Natural killer cell (primary cell): ENCODE results near the gene SAGE1. TPM values are rescaled to one million over a fixed set of nuclear protein-coding genes. Genes with fewer than 3 reads are reported as not detected.
"Not testable (repeated sequence)": the region's sequence is repeated elsewhere in the genome, so short reads cannot be mapped to it uniquely, and the experiment has no call there.

Source experiments
- ATAC-seq, 3 donors: fragments of 150-1000 bp in 2 of 3; fragments of 200-7000 bp in 1 of 3; cut with Tn5 transposase; 1 replicate in 1 of 3; 2 replicates in 2 of 3; pipeline ENCODE4 v1.10.0; 2021; ENCODE audit warnings: mild to moderate bottlenecking in 2 of 3, moderate library complexity in 2 of 3
- DNase-seq, 2 donors: peaks; one replicate each; pipeline versions ENCODE4 v3.0.0 to v3.0.0-alpha.2; 2013 to 2021; ENCODE audit warnings: mixed read lengths in 1 of 2
- H3K27ac ChIP-seq: one replicate; pipeline ENCODE4 v1.5.1; 2013; ENCODE audit warnings: mild to moderate bottlenecking, low read length
- H3K27me3 ChIP-seq: one replicate; pipeline ENCODE4 v1.6.1; 2013; ENCODE audit warnings: low read length; ENCODE audit not compliant: control insufficient read depth, insufficient read depth
- H3K36me3 ChIP-seq: one replicate; pipeline ENCODE4 v1.6.1; 2013; ENCODE audit warnings: low read length; ENCODE audit not compliant: control insufficient read depth, insufficient read depth
- H3K4me1 ChIP-seq: one replicate; pipeline ENCODE4 v1.6.1; 2013; ENCODE audit warnings: low read length; ENCODE audit not compliant: control insufficient read depth, insufficient read depth
- H3K4me3 ChIP-seq: one replicate; pipeline ENCODE4 v1.5.1; 2013; ENCODE audit warnings: low read length
- H3K9me3 ChIP-seq: one replicate; pipeline ENCODE4 v1.6.1; 2013; ENCODE audit warnings: low read length; ENCODE audit not compliant: control insufficient read depth, insufficient read depth
- H3K27ac Mint-ChIP-seq, 2 donors: one replicate each; pipeline ENCODE4 v1.8.0; 2022; ENCODE audit warnings: mild to moderate bottlenecking in 2 of 2, mixed read lengths in 2 of 2, moderate library complexity in 1 of 2
- H3K27me3 Mint-ChIP-seq, 2 donors: one replicate each; pipeline ENCODE4 v1.8.0; 2022; ENCODE audit warnings: low read depth in 2 of 2, mixed read lengths in 2 of 2
- H3K36me3 Mint-ChIP-seq: one replicate; pipeline ENCODE4 v1.8.0; 2022; ENCODE audit warnings: mixed read lengths
- H3K4me1 Mint-ChIP-seq, 2 donors: one replicate each; pipeline ENCODE4 v1.8.0; 2022; ENCODE audit warnings: mixed read lengths in 2 of 2
- H3K4me3 Mint-ChIP-seq: one replicate; pipeline ENCODE4 v1.8.0; 2022; ENCODE audit warnings: mild to moderate bottlenecking, moderate library complexity, mixed read lengths
- H3K9me3 Mint-ChIP-seq, 2 donors: one replicate each; pipeline ENCODE4 v1.8.0; 2022; ENCODE audit warnings: mixed read lengths in 2 of 2
- WGBS: methylation state at CpG from one replicate; pipeline ENCODE4 v1.1.7; 2013; ENCODE audit warnings: missing lambda C conversion rate; ENCODE audit not compliant: insufficient coverage; 5-methylcytosine and 5-hydroxymethylcytosine counted together
- intact Hi-C: fragments of 100-400 bp; cut with micrococcal nuclease; formaldehyde crosslinking; loops from one replicate; pipeline ENCODE4 v1.14.2; 2022
- total RNA-seq, 4 donors: library from RNA; stranded (reverse); fragments of 120-200 nt in 1 of 4; gene quantifications; one replicate each; pipeline versions ENCODE4 v1.2.3 to v1.2.4, GENCODE V29; 2013 to 2022
- TF ChIP-seq, protein P1 (sequence below): fragments of 200-600 bp; IDR thresholded peaks from one replicate; pipeline ENCODE4 v1.8.0; 2022; ENCODE audit warnings: antibody characterized with exemption

The SAGE1 gene, protein sequence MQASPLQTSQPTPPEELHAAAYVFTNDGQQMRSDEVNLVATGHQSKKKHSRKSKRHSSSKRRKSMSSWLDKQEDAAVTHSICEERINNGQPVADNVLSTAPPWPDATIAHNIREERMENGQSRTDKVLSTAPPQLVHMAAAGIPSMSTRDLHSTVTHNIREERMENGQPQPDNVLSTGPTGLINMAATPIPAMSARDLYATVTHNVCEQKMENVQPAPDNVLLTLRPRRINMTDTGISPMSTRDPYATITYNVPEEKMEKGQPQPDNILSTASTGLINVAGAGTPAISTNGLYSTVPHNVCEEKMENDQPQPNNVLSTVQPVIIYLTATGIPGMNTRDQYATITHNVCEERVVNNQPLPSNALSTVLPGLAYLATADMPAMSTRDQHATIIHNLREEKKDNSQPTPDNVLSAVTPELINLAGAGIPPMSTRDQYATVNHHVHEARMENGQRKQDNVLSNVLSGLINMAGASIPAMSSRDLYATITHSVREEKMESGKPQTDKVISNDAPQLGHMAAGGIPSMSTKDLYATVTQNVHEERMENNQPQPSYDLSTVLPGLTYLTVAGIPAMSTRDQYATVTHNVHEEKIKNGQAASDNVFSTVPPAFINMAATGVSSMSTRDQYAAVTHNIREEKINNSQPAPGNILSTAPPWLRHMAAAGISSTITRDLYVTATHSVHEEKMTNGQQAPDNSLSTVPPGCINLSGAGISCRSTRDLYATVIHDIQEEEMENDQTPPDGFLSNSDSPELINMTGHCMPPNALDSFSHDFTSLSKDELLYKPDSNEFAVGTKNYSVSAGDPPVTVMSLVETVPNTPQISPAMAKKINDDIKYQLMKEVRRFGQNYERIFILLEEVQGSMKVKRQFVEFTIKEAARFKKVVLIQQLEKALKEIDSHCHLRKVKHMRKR
- total RNA-seq = not detected
- total RNA-seq (2013) = not detected

- no peaks in the 10 kb centered on the region for H3K4me1 Mint-ChIP-seq
- H3K4me1 ChIP-seq = no peaks in the 10 kb centered on the region
- no peaks in the 10 kb centered on the region for H3K27me3 ChIP-seq
- DNase-seq (no peak), ATAC-seq (no peak)
- TF ChIP-seq, protein P1, sequence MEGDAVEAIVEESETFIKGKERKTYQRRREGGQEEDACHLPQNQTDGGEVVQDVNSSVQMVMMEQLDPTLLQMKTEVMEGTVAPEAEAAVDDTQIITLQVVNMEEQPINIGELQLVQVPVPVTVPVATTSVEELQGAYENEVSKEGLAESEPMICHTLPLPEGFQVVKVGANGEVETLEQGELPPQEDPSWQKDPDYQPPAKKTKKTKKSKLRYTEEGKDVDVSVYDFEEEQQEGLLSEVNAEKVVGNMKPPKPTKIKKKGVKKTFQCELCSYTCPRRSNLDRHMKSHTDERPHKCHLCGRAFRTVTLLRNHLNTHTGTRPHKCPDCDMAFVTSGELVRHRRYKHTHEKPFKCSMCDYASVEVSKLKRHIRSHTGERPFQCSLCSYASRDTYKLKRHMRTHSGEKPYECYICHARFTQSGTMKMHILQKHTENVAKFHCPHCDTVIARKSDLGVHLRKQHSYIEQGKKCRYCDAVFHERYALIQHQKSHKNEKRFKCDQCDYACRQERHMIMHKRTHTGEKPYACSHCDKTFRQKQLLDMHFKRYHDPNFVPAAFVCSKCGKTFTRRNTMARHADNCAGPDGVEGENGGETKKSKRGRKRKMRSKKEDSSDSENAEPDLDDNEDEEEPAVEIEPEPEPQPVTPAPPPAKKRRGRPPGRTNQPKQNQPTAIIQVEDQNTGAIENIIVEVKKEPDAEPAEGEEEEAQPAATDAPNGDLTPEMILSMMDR = no peak
- H3K27ac ChIP-seq = no peak within 1 kb of the TSS
- no peaks in the 10 kb centered on the region for H3K36me3 ChIP-seq
- H3K4me3 ChIP-seq = no peak within 1 kb of the TSS
- H3K4me3 Mint-ChIP-seq = no peak within 1 kb of the TSS
- H3K36me3 Mint-ChIP-seq = no peaks in the 10 kb centered on the region
- WGBS = 91% methylated on average over 20 of the region's 22 CpGs
- H3K27me3 Mint-ChIP-seq = peaks cover 2 to 18% of the 10 kb centered on the region in 2 donors
- H3K27ac Mint-ChIP-seq = no peak within 1 kb of the TSS
- no peaks in the 10 kb centered on the region for H3K9me3 Mint-ChIP-seq
- no peaks in the 10 kb centered on the region for H3K9me3 ChIP-seq
- intact Hi-C loops = no loop called here
Observed at GRCh38 chrX:135893294-135893817, at the start of gene SAGE1, which contains the start of gene CT45A10. Gene SAGE1, plus strand, starts transcription at chrX:135893716. Its CDS starts 2,527 bp downstream, at chrX:135896243. Gene CT45A10, minus strand, starts transcription at chrX:135893444. Its CDS starts 8,100 bp downstream, at chrX:135885344.

- H3K27me3 Mint-ChIP-seq, ATAC-seq, H3K27ac ChIP-seq, DNase-seq, H3K27ac Mint-ChIP-seq, H3K4me1 ChIP-seq, H3K27me3 ChIP-seq, H3K9me3 Mint-ChIP-seq, H3K36me3 Mint-ChIP-seq, H3K9me3 ChIP-seq, H3K4me3 ChIP-seq, H3K36me3 ChIP-seq, H3K4me3 Mint-ChIP-seq, intact Hi-C loops, H3K4me1 Mint-ChIP-seq: not testable (repeated sequence)
- WGBS = no CpG with 5 or more reads among the region's 17 CpGs
Observed at GRCh38 chrX:135854438-135854837, 39.1 kb upstream of the SAGE1 start, which contains the start of gene CT45A8. Gene CT45A8, minus strand, starts transcription at chrX:135854538. Its CDS starts 3,755 bp downstream, at chrX:135850783.

DNA sequence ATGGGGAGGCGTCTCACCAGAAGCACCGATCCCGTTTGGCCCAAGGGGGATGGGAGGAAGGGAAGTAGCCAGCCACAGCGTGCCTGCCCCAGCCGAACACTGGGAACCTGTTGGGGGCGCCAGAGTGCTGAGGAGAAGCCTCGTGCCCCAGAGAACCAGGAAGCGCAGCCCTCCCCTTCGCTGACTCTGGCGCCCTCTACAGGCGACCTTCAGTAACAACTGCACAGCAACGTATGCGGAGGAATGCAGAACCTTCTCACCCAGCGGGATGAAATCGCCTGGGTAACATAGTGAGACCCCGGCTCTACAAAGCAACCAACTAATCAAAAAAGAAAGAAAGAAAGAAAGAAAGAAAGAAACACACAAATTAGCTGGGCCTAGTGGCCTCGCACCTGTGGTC, 21.8 kb upstream of the SAGE1 start, which contains the start of gene CT45A9:
TSS of gene CT45A9 (minus strand) at position 101 of the 400 bp plus-strand sequence. CDS start 3,751 bp downstream, outside the sequence.
- H3K27ac Mint-ChIP-seq, H3K27me3 ChIP-seq, H3K27me3 Mint-ChIP-seq, DNase-seq, H3K9me3 ChIP-seq, H3K36me3 Mint-ChIP-seq, ATAC-seq, H3K4me1 ChIP-seq, intact Hi-C loops, H3K36me3 ChIP-seq, H3K4me3 Mint-ChIP-seq, H3K4me3 ChIP-seq, H3K27ac ChIP-seq, H3K4me1 Mint-ChIP-seq, H3K9me3 Mint-ChIP-seq: not testable (repeated sequence)
- no CpG with 5 or more reads among the region's 17 CpGs for WGBS

GRCh38 chrX:135882741-135883140, 10.8 kb upstream of the SAGE1 start:
- H3K4me3 Mint-ChIP-seq, intact Hi-C loops, DNase-seq, H3K4me1 Mint-ChIP-seq, H3K4me1 ChIP-seq, H3K36me3 Mint-ChIP-seq, H3K27ac ChIP-seq, H3K9me3 ChIP-seq, H3K36me3 ChIP-seq, H3K4me3 ChIP-seq, H3K27me3 ChIP-seq, H3K27ac Mint-ChIP-seq, H3K9me3 Mint-ChIP-seq, H3K27me3 Mint-ChIP-seq, ATAC-seq: not testable (repeated sequence)
- no CpG with 5 or more reads among the region's 5 CpGs for WGBS

GRCh38 chrX:135888230-135888629, 5.3 kb upstream of the SAGE1 start:
- H3K4me3 Mint-ChIP-seq, DNase-seq, intact Hi-C loops, H3K4me3 ChIP-seq, H3K27me3 ChIP-seq, ATAC-seq, H3K4me1 ChIP-seq, H3K36me3 ChIP-seq, H3K36me3 Mint-ChIP-seq, H3K9me3 Mint-ChIP-seq, H3K27ac ChIP-seq, H3K4me1 Mint-ChIP-seq, H3K9me3 ChIP-seq, H3K27ac Mint-ChIP-seq: not testable (repeated sequence)
- WGBS = 88% methylated on average over 4 of the region's 18 CpGs
- peaks cover 2 to 18% of the 10 kb centered on the region in 2 donors for H3K27me3 Mint-ChIP-seq

GRCh38 chrX:135888976-135889375, 4.5 kb upstream of the SAGE1 start:
- H3K4me3 ChIP-seq, H3K9me3 ChIP-seq, H3K9me3 Mint-ChIP-seq, H3K27ac Mint-ChIP-seq, H3K27ac ChIP-seq, H3K36me3 ChIP-seq, H3K27me3 ChIP-seq, H3K4me1 ChIP-seq, H3K4me3 Mint-ChIP-seq, H3K4me1 Mint-ChIP-seq, H3K36me3 Mint-ChIP-seq, ATAC-seq, intact Hi-C loops: not testable (repeated sequence)
- DNase-seq = peak in 1 of 2 donors; percentile 5
- H3K27me3 Mint-ChIP-seq = peaks cover 2 to 18% of the 10 kb centered on the region in 2 donors
- WGBS = 44% methylated on average over 3 of the region's 15 CpGs
